ENCODE measurements around the gene CCDC158. TPM values are rescaled to one million over a fixed set of nuclear protein-coding genes. Genes with fewer than 3 reads are reported as not detected.

The CCDC158 gene
- total and polyA plus RNA-seq, 2 donors (not counting 3 experiments of a cell fraction or from before 2014, with no cell fraction given) = not detected

- FAIRE-seq (no peak), DNase-seq (ENCODE audit: low read depth, low spot score) (no peak)
- H3K4me1 ChIP-seq (ENCODE audit: control insufficient read depth, extremely low read depth, insufficient read depth, low read length) = no peaks in the 10 kb centered on the region
- H3K27ac ChIP-seq (ENCODE audit: insufficient read depth, low read depth, low read length) = no peak overlapping the region
- no peak for TF ChIP-seq EZH2 (IDR thresholded peaks at IDR 0.05; ENCODE audit: borderline replicate concordance, low read depth, low read length, severe bottlenecking)
- no peak for TF ChIP-seq GATA2 (IDR thresholded peaks at IDR 0.05; ENCODE audit: insufficient read depth, insufficient read length, low read depth, low read length)
- TF ChIP-seq MYC (IDR thresholded peaks at IDR 0.05; ENCODE audit: low read depth, low read length) = no peak
- no peak for TF ChIP-seq POLR2AphosphoS5 (IDR thresholded peaks at IDR 0.05; ENCODE audit: insufficient read depth, low read depth, low read length)
- TF ChIP-seq FOS (IDR thresholded peaks at IDR 0.05; ENCODE audit: borderline replicate concordance, insufficient read depth, low read length) = no peak
- CTCF ChIA-PET = interaction anchor here (1.1 to 1.8 kb wide), 3 partner anchors 8 to 1277 kb away, joined by 3 to 5 read pairs (median 4); no protein-coding TSS in a partner anchor
- H3K79me2 ChIP-seq (ENCODE audit: control insufficient read depth, insufficient read depth, low read length) = no peaks in the 10 kb centered on the region
- dilution Hi-C loops (cut with MboI; ENCODE audit: extremely low pct_ligation_motif_present, low sequenced_read_pairs) (no loop called here), intact Hi-C loops (cut with micrococcal nuclease) (no loop called here)
- H3K4me2 ChIP-seq (ENCODE audit: insufficient read depth, low read length) = no peak overlapping the region
- H3K9me1 ChIP-seq (replicated peaks; ENCODE audit: control insufficient read depth, extremely low read depth, insufficient read depth, low read length) = no peaks in the 10 kb centered on the region
- H3K36me3 ChIP-seq (ENCODE audit: control insufficient read depth in 2 of 2, extremely low read depth in 1 of 2, insufficient read depth in 2 of 2, low read length in 2 of 2) = no peaks in the 10 kb centered on the region
- peaks cover 0 to 6% of the 10 kb centered on the region in 2 experiments for H3K27me3 ChIP-seq (ENCODE audit: control insufficient read depth in 2 of 2, insufficient read depth in 2 of 2, low read length in 2 of 2)
- no peak overlapping the region for H3K4me3 ChIP-seq (replicated peaks in 1 of 3; ENCODE audit: insufficient read depth in 1 of 3, low read depth in 1 of 3, low read length in 3 of 3)
- no peaks in the 10 kb centered on the region for H4K20me1 ChIP-seq (replicated peaks; ENCODE audit: control insufficient read depth, extremely low read depth, insufficient read depth, low read length)
- no peak overlapping the region for H2AFZ ChIP-seq (ENCODE audit: low read depth, low read length)
- no TSS peak for BruUV-seq (replicated peaks)
- POLR2A ChIA-PET = no interaction called here
- no peak overlapping the region for H3K9ac ChIP-seq (replicated peaks; ENCODE audit: extremely low read depth, insufficient read depth, low read length)
- no peaks in the 10 kb centered on the region for H3K9me3 ChIP-seq (replicated peaks; ENCODE audit: control insufficient read depth, insufficient read depth, low read length)
Measured at GRCh38 chr4:76342803-76343202, 78.1 kb downstream of the CCDC158 start.

GRCh38 chr4:76342191-76342590 lies 78.8 kb downstream of the CCDC158 start:
- no peaks in the 10 kb centered on the region for H3K79me2 ChIP-seq (ENCODE audit: control insufficient read depth, insufficient read depth, low read length)
- no peak for TF ChIP-seq CTCF (IDR thresholded peaks at IDR 0.05; ENCODE audit: extremely low read depth in 1 of 2, insufficient read depth in 1 of 2, low read depth in 1 of 2, low read length in 2 of 2)
- H3K36me3 ChIP-seq (ENCODE audit: control insufficient read depth in 2 of 2, extremely low read depth in 1 of 2, insufficient read depth in 2 of 2, low read length in 2 of 2) = no peaks in the 10 kb centered on the region
- H3K9ac ChIP-seq (replicated peaks; ENCODE audit: extremely low read depth, insufficient read depth, low read length) = no peak overlapping the region
- no peak for FAIRE-seq
- no TSS peak for BruUV-seq (replicated peaks)
- POLR2A ChIA-PET = no interaction called here
- no peaks in the 10 kb centered on the region for H3K9me1 ChIP-seq (replicated peaks; ENCODE audit: control insufficient read depth, extremely low read depth, insufficient read depth, low read length)
- H3K4me2 ChIP-seq (ENCODE audit: insufficient read depth, low read length) = no peak overlapping the region
- CTCF ChIA-PET = interaction anchor here (1.2 to 1.8 kb wide), 2 partner anchors 162 to 1277 kb away, joined by 3 to 5 read pairs; no protein-coding TSS in a partner anchor
- dilution Hi-C loops (cut with MboI; ENCODE audit: extremely low pct_ligation_motif_present, low sequenced_read_pairs) = no loop called here
- H3K27me3 ChIP-seq (ENCODE audit: control insufficient read depth in 2 of 2, insufficient read depth in 2 of 2, low read length in 2 of 2) = peaks cover 0 to 6% of the 10 kb centered on the region in 2 experiments
- no peak overlapping the region for H3K27ac ChIP-seq (ENCODE audit: insufficient read depth, low read depth, low read length)
- no peak overlapping the region for H2AFZ ChIP-seq (ENCODE audit: low read depth, low read length)
- no peaks in the 10 kb centered on the region for H3K9me3 ChIP-seq (replicated peaks; ENCODE audit: control insufficient read depth, insufficient read depth, low read length)
- H4K20me1 ChIP-seq (replicated peaks; ENCODE audit: control insufficient read depth, extremely low read depth, insufficient read depth, low read length) = no peaks in the 10 kb centered on the region
- no peak overlapping the region for H3K4me3 ChIP-seq (replicated peaks in 1 of 3; ENCODE audit: insufficient read depth in 1 of 3, low read depth in 1 of 3, low read length in 3 of 3)
- intact Hi-C loops (cut with micrococcal nuclease) = no loop called here
- H3K4me1 ChIP-seq (ENCODE audit: control insufficient read depth, extremely low read depth, insufficient read depth, low read length) = no peaks in the 10 kb centered on the region
- DNase-seq (ENCODE audit: low read depth, low spot score) = no peak

Data from endothelial cell of umbilical vein (primary cell).